Measurements from ENCODE around the gene RAPGEFL1.
A peak's percentile ranks its signal among the peaks of the same experiment; 100 is the strongest.
"Not testable (repeated sequence)": the region's sequence is repeated elsewhere in the genome, so short reads cannot be mapped to it uniquely, and the experiment has no call there.

Gene RAPGEFL1

DNA sequence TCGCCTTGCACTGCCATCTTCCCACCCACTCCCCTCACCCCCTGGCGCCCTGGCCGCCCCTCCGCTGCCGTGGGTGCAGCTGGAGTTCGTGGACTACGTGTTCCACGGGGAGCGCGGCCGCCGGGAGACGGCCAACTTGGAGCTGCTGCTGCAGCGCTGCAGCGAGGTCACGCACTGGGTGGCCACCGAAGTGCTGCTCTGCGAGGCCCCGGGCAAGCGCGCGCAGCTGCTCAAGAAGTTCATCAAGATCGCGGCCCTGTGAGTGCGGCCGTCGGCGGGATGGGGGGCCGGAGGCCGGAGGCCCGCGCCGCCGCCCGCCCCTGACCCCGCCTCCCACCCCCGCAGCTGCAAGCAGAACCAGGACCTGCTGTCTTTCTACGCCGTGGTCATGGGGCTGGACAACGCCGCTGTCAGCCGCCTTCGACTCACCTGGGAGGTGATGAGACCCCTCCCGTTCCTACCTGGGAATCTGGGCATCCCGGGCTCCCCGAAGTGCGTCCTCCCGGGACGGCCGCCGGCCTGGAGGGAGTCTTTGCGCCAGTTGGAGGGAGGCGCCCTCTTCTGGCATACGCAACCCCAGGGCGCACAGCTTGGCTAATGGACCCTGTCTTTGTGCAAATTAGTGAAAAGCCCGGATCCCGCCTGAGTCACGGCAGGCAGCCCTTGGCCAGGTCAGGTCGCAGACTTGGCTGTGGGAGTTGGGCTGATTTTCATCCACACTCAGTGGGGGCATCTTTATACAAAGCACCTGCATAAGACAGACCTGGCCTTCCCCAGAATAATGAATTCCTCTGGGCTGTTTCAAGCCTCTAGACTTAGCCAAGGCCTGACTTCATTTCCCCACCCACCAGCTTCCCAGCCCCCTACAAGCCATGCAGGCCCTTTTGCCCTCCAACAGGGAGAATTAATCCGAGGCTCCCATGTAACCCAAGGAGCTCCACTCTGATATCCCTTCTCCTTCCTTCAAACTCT is 14.3 kb downstream of the RAPGEFL1 start:
- H3K36me3 Mint-ChIP-seq (ENCODE audit: low read depth) = peaks cover 37% of the 10 kb centered on the region
- H3K4me1 Mint-ChIP-seq = peaks cover 52% of the 10 kb centered on the region
- TF ChIP-seq, protein P1, sequence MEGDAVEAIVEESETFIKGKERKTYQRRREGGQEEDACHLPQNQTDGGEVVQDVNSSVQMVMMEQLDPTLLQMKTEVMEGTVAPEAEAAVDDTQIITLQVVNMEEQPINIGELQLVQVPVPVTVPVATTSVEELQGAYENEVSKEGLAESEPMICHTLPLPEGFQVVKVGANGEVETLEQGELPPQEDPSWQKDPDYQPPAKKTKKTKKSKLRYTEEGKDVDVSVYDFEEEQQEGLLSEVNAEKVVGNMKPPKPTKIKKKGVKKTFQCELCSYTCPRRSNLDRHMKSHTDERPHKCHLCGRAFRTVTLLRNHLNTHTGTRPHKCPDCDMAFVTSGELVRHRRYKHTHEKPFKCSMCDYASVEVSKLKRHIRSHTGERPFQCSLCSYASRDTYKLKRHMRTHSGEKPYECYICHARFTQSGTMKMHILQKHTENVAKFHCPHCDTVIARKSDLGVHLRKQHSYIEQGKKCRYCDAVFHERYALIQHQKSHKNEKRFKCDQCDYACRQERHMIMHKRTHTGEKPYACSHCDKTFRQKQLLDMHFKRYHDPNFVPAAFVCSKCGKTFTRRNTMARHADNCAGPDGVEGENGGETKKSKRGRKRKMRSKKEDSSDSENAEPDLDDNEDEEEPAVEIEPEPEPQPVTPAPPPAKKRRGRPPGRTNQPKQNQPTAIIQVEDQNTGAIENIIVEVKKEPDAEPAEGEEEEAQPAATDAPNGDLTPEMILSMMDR (IDR thresholded peaks at IDR 0.05) = peak; percentile 44
- peak overlapping the region; percentile 85 for H3K4me3 Mint-ChIP-seq
- no peaks in the 10 kb centered on the region for H3K9me3 Mint-ChIP-seq
- DNase-seq = peak; percentile 78
- H3K27me3 Mint-ChIP-seq (ENCODE audit: low read depth, poor library complexity) = peaks cover 7% of the 10 kb centered on the region
- H3K27ac Mint-ChIP-seq = no peak overlapping the region

DNA sequence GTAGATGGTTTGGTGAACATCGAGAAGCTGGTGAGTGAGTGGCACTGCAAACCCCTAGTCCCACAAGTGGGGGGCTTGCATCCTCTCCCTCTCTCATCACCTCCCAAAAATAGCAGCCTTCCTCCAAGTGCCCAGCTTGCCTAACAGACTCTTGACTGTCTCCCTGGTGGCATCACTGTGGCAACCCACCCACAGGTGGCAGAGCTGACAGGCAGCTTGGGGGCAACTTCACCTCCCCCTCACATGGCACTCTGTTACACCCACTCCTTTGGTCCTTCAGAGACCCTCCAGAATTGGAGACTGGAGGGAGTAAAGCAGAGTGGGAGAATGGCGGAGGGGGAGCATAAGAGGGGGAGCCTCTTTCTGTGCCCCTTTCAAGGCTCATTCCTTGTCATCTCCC is 15.7 kb downstream of the RAPGEFL1 start:
- Mint-ChIP-seq H3K36me3 (ENCODE audit: low read depth) (peaks cover 29% of the 10 kb centered on the region), H3K4me3 (no peak overlapping the region), H3K27me3 (ENCODE audit: low read depth, poor library complexity) (peaks cover 7% of the 10 kb centered on the region), H3K27ac (no peak overlapping the region), H3K4me1 (peaks cover 52% of the 10 kb centered on the region), H3K9me3 (no peaks in the 10 kb centered on the region)
- DNase-seq = no peak
- TF ChIP-seq, protein P1 (IDR thresholded peaks at IDR 0.05) = no peak

GRCh38 chr17:40194821-40195220 is 17.6 kb downstream of the RAPGEFL1 start:
- H3K4me3 Mint-ChIP-seq = no peak overlapping the region
- H3K36me3 Mint-ChIP-seq (ENCODE audit: low read depth) = peaks cover 15% of the 10 kb centered on the region
- TF ChIP-seq, protein P1 (IDR thresholded peaks at IDR 0.05) = no peak
- peaks cover 55% of the 10 kb centered on the region for H3K4me1 Mint-ChIP-seq
- H3K9me3 Mint-ChIP-seq = no peaks in the 10 kb centered on the region
- peaks cover 7% of the 10 kb centered on the region for H3K27me3 Mint-ChIP-seq (ENCODE audit: low read depth, poor library complexity)
- DNase-seq = no peak
- H3K27ac Mint-ChIP-seq = peak overlapping the region; percentile 53

DNA sequence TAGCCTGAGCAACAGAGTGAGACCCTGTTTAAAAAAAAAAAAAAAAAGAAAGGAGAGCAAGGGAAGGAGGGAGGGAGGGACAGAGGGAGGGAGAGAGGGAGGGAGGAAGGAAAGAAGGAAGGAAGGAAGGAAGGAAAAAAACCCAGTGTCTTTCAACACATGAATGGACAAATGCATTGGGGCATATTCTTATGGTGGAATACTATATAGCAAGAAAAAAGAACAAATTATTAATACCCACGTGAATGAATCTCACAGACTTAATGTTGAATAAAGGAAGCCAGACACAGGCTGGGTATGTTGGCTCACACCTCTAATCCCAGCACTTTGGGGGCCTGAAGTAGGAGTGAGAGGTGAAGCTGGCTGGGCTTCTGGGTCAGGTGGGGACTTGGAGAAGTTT is 20.3 kb downstream of the RAPGEFL1 start:
- H3K36me3 Mint-ChIP-seq (ENCODE audit: low read depth) = peaks cover 10% of the 10 kb centered on the region

DNA sequence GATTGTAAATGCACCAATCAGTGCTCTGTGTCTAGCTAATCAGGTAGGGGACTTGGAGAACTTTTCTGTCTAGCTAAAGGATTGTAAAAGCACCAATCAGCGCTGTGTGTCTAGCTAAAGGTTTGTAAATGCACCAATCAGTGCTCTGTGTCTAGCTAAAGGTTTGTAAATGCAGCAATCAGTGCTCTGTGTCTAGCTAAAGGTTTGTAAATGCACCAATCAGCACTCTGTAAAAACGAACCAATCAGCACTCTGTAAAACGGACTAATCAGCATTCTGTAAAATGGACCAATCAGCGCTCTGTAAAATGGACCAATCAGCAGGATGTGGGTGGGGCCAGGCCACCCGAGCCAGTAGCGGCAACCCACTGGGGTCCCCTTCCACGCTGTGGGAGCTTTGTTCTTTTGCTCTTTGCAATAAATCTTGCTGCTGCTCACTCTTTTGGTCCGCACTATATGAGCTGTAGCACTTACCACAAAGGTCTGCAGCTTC is 20.7 kb downstream of the RAPGEFL1 start:
- H3K27ac Mint-ChIP-seq; H3K9me3 Mint-ChIP-seq; H3K27me3 Mint-ChIP-seq (ENCODE audit: low read depth, poor library complexity); DNase-seq; H3K4me3 Mint-ChIP-seq; H3K36me3 Mint-ChIP-seq (ENCODE audit: low read depth): not testable (repeated sequence)
- H3K4me1 Mint-ChIP-seq = peaks cover 28% of the 10 kb centered on the region

More for the DNA sequence above, 20.3 kb downstream of the RAPGEFL1 start:
- no peaks in the 10 kb centered on the region for H3K9me3 Mint-ChIP-seq
- H3K4me1 Mint-ChIP-seq = peaks cover 33% of the 10 kb centered on the region
- peaks cover 7% of the 10 kb centered on the region for H3K27me3 Mint-ChIP-seq (ENCODE audit: low read depth, poor library complexity)
- no peak overlapping the region for H3K4me3 Mint-ChIP-seq
- no peak for DNase-seq
- TF ChIP-seq, protein P1 (IDR thresholded peaks at IDR 0.05) = no peak
- no peak overlapping the region for H3K27ac Mint-ChIP-seq

GRCh38 chr17:40198576-40198975 is 21.3 kb downstream of the RAPGEFL1 start:
- peaks cover 10% of the 10 kb centered on the region for H3K27me3 Mint-ChIP-seq (ENCODE audit: low read depth, poor library complexity)
- no peaks in the 10 kb centered on the region for H3K9me3 Mint-ChIP-seq
- H3K4me1 Mint-ChIP-seq = peaks cover 28% of the 10 kb centered on the region
- H3K36me3 Mint-ChIP-seq (ENCODE audit: low read depth) = peaks cover 6% of the 10 kb centered on the region
- no peak for DNase-seq
- TF ChIP-seq, protein P1 (IDR thresholded peaks at IDR 0.05) = no peak
- H3K27ac Mint-ChIP-seq = no peak overlapping the region
- no peak overlapping the region for H3K4me3 Mint-ChIP-seq
